ENCODE results near the gene ELMOD3. TPM values are rescaled to one million over a fixed set of nuclear protein-coding genes. Genes with fewer than 3 reads are reported as not detected.

The ELMOD3 gene
- total and polyA plus RNA-seq, 9 of the 15 experiments (the other 6 are each of a cell fraction or from before 2014, with no cell fraction given) = 2.7 to 18.7 (median 11.6) TPM

GRCh38 chr2:85438201-85439024 is 83.8 kb downstream of the ELMOD3 start (continued):
- TF ChIP-seq CC2D1A (IDR thresholded peaks at IDR 0.05) = no peak
- no peak for TF ChIP-seq ZC3H8 (IDR thresholded peaks at IDR 0.05)
- TF ChIP-seq, protein P1, sequence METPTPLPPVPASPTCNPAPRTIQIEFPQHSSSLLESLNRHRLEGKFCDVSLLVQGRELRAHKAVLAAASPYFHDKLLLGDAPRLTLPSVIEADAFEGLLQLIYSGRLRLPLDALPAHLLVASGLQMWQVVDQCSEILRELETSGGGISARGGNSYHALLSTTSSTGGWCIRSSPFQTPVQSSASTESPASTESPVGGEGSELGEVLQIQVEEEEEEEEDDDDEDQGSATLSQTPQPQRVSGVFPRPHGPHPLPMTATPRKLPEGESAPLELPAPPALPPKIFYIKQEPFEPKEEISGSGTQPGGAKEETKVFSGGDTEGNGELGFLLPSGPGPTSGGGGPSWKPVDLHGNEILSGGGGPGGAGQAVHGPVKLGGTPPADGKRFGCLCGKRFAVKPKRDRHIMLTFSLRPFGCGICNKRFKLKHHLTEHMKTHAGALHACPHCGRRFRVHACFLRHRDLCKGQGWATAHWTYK (CRISPR knock-in tag; IDR thresholded peaks at IDR 0.05) = peak; percentile 34; the same call in 1 of the 2 replicates
- TF ChIP-seq HDAC8 (tag; IDR thresholded peaks at IDR 0.05) = peak; percentile 33; the same call in 1 of the 2 replicates
- no peak for TF ChIP-seq TGIF2 (CRISPR knock-in tag; IDR thresholded peaks at IDR 0.05)
- TF ChIP-seq MCM5 (IDR thresholded peaks at IDR 0.05; ENCODE audit: low read depth) = no peak
- TF ChIP-seq SRF (CRISPR knock-in tag; IDR thresholded peaks at IDR 0.05) = 0 out of 4 replicates have a peak, but pooled peaks of 1 of the 2 experiments have one; percentile 11
- TF ChIP-seq ZNF592 (IDR thresholded peaks at IDR 0.05) = peak; percentile 29; the same call in 1 of the 2 replicates

All from K562 (cell line).